LoVo (cell line): ENCODE measurements around the gene PANK2.
A peak's percentile ranks its signal among the peaks of the same experiment; 100 is the strongest.
"Not testable (repeated sequence)": the region's sequence is repeated elsewhere in the genome, so short reads cannot be mapped to it uniquely, and the experiment has no call there.

Source experiments
- DNase-seq: peaks from one replicate; pipeline ENCODE4 v3.0.0-alpha.2; 2016; ENCODE audit warnings: low spot score

The PANK2 gene

DNA sequence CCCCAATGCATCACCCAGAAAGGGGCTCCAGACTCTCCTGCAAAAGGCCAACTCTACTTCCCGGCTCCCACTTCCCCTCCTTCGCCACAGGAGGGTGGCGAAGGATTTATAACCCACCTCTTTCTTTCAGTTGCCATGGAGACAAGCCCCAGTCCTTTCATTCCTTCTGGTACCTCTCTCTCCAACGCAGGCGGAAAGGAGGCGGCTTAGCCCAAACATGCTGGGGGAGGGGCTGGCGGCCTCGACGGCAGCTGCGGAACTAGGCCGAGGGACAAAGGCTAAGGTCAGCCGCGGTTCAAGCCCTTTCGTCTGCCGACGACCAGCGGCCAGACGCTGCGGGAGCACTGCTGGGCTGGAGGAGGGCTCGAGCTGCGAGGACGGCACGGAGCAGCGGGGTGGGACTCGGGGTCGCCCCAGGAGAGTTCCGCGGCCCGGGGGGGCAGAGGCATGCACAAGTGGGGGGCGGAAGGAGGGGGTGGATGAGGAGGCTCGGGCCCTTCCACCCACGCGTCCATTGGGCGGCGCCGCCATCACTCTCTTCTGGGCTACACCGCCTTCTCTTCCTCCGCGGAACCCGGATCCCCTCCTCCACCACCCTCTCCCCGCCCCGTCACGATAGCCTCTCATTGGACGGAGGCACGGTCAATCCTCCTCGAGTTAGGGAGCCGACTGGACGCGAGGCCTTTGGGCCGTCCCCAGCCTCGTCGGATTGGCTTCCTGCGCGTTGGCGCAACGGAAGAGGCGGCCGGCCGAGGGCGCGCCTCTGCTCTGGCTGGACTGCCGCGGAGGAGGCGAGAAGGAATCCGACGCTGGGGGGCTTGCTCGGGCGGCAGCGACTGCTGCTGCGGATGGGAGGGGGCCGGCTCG lies at the start of gene PANK2:
TSS of gene PANK2 (plus strand) at position 766 of the 867 bp plus-strand sequence.
- DNase-seq: peak; percentile 98

- DNase-seq: not testable (repeated sequence)
Observed at GRCh38 chr20:3840201-3840600, 49.0 kb upstream of the PANK2 start.

DNA sequence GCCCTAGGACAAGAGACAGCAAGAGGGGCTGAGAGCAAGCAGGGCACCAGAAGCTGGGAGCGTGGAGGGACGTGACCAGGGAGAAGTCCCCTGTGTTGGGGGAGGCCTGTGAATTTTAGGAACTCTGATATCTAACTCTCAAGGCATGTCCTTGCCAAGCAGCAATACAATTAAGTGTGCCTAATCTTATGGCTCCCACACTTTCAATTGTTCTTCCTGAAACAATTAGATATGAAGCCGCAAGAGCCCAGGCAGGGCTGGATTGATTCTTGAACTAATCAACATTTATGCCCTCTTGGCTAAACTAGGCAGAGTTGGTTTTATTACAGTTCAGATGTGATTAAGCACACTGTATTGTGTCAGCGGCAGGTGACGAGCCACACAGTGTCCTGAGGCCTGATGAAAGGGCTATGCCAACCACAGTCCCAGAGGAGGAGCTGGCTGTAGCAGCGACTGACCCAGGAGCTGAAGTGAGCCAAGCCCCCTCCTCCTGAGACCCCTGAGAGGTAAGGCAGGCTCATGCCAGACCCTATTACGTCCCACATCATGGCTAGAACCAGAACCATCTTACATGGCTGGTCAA lies 46.7 kb upstream of the PANK2 start:
- DNase-seq: no peak

DNA sequence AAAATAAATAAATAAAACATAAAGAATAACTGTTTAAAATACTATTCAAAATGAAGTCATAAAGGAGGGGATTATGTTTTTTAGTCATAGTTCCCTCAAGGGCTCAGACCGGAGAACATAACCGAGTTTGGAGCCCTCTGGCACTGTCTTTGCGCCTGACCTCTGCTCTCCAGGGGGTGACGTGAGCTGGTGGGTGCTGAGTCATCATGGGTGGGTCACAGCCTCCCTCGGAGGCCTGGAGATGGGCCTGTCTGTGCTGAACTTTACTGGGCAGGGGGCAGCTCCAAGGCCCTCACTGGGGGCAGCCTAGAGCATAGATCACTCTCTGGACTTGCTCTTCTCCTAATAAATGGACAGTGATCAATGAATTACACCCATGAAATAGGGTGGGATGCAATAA lies 45.7 kb upstream of the PANK2 start:
- DNase-seq: peak; percentile 52

DNA sequence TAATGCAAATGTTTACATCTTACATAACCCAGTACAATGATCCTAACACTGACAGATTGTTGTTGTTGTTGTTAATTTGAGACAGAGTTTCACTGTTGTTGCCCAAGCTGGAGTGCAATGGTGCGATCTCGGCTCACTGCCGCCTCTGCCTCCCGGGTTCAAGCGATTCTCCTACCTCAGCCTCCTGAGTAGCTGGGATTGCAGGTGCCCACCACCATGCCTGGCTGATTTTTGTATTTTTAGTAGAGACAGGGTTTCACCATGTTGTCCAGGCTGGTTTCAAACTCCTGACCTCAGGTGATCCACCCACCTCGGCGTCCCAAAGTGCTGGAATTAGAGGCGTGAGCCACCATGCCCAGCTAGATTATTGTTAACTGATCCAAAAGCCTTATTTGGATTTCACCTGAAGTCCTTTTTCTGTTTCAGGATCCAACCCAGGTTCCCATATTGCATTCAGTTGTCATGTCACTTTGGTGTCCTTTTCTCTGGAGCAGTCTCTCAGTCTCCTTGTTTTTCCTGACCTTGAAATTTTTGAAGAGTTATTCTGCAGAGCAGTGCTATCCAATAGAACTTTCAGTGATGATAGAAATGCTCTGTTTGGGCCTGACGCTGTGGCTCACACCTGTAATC lies 45.1 kb upstream of the PANK2 start:
- not testable (repeated sequence) for DNase-seq

DNA sequence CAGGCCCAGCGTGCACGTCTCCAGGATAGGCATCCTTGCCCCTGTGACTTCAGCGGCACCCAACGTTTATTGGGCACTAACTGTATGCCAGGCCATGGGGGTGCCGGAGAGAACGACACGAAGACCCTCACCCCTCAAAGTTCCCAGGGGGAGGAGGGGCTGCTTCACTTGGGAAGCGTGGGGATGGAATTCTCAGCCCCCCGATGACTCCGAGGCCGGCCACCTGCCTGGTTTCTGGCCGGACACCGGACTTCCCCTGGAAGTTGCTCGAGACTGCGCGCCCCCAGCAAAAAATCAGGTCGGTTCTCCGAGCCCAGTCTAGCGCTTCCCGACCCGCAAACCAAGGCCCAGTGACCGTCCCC lies 42.8 kb upstream of the PANK2 start:
- DNase-seq: no peak

DNA sequence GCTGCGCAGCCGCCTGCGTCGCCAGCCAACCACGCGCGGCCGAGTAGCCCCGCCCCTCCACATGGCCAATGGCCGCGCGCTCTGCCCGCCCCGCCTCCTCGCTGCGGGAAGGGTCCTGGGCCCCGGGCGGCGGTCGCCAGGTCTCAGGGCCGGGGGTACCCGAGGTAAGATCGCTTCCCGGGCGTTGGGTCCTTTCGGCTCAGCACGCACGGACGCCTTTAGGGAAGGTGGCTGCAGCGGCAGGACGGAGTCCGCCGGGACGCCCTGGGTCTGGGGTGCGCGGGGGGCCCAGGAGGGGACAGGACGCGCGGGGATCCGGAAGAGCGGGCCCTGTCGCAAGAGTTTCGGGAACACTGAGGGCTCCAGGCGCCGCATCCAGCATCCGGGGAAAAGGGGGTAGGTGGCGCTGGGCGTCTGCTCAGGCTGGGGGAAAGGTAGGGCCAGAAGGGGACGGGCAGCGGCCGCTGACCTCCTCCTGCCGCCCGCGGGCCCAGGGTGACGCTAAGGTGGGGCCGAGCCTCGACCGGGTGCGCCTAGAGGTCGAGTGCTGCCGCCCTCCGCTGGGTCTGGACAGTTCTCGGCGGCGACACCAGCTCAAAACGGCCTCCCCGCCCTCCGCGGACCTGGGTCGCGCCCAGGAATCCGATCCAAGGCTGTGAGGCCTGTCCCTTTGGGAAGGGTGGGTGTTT lies 42.3 kb upstream of the PANK2 start, which contains the start of gene MAVS:
TSS of gene MAVS (plus strand) at position 95 of the 689 bp plus-strand sequence. CDS start 7,791 bp downstream, outside the sequence.
- peak; percentile 92 for DNase-seq

- DNase-seq: no peak
Observed at GRCh38 chr20:3847429-3847940, 41.7 kb upstream of the PANK2 start.

DNA sequence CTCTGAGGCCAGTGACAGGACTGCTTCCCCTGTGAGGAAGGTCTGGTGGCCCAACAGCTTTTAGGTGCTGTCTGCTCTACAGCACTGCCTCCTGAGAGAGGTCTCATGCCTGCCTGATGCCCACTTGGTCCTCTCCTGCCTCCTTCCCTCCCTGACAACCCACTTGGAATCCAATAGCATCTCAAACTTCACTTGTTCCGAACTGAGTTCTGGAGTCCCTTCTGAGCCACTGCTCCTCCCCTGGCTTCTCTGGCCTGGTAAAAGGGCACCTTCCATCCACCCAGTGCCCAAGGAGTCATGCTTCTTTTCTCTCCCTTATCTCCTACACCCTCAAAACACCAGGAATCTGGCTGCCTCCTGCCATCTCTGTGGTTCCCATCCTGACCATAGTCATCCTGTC lies 40.6 kb upstream of the PANK2 start:
- DNase-seq: no peak

GRCh38 chr20:3854462-3854871 lies 34.7 kb upstream of the PANK2 start:
- DNase-seq: no peak

GRCh38 chr20:3857405-3857804 lies 31.8 kb upstream of the PANK2 start:
- no peak for DNase-seq

DNA sequence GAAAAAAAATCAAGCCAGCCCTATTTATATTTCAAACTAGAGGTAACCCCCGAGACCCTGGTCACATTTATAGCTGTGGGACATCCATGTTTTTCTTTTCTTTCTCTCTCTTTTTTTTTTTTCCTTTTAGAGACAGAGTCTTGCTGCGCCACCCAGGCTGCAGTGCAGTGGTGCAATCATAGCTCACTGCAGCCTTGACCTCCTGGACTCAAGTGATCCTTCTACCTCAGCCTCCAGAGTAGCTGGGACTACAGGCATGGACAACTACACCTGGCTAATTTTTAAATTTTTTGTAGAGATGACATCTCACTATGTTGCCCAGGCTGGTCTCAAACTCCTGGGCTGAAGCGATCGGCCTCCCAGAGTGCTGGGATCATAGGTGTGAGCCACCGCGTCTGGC lies 30.5 kb upstream of the PANK2 start:
- DNase-seq: no peak

DNA sequence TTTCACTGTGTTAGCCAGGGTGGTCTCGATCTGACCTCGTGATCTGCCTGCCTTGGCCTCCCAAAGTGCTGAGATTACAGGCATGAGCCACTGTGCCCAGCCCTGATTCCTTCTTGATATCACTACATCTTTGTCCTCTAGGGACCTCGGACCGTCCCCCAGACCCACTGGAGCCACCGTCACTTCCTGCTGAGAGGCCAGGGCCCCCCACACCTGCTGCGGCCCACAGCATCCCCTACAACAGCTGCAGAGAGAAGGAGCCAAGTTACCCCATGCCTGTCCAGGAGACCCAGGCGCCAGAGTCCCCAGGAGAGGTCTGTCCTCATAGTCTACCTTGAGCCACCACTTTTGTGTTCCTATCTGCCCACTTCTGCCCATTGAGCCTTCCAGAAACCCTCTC lies 28.0 kb upstream of the PANK2 start:
- DNase-seq: no peak

GRCh38 chr20:3862333-3862732 lies 26.9 kb upstream of the PANK2 start:
- no peak for DNase-seq

DNA sequence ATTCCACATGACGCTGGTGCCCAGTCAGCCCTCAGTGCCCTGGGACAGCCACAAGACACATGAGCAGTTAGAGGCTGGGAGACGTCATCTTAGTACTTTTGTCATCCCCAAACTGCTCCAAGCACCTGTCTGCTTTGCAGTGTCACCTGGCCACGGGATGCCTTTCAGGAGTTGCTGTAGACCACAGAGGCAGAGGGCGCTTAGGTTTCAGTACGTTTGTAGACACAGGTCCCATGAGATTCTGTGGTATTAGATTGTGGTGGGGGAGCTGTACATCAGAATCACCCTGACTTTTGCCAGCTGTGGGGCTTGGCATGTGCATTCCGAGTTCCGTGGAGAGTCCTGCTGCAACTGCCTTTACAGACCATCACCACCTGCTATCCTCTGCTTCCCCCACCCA lies 25.9 kb upstream of the PANK2 start:
- DNase-seq: no peak

DNA sequence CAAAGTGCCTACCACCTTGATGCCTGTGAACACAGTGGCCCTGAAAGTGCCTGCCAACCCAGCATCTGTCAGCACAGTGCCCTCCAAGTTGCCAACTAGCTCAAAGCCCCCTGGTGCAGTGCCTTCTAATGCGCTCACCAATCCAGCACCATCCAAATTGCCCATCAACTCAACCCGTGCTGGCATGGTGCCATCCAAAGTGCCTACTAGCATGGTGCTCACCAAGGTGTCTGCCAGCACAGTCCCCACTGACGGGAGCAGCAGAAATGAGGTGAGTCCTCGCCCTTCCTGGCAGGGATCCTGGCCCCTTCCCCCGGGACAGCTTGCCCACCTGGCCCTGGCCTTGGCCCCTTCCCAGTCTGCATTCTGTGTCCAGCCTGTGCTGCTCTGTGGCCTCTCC lies 24.7 kb upstream of the PANK2 start:
- no peak for DNase-seq

DNA sequence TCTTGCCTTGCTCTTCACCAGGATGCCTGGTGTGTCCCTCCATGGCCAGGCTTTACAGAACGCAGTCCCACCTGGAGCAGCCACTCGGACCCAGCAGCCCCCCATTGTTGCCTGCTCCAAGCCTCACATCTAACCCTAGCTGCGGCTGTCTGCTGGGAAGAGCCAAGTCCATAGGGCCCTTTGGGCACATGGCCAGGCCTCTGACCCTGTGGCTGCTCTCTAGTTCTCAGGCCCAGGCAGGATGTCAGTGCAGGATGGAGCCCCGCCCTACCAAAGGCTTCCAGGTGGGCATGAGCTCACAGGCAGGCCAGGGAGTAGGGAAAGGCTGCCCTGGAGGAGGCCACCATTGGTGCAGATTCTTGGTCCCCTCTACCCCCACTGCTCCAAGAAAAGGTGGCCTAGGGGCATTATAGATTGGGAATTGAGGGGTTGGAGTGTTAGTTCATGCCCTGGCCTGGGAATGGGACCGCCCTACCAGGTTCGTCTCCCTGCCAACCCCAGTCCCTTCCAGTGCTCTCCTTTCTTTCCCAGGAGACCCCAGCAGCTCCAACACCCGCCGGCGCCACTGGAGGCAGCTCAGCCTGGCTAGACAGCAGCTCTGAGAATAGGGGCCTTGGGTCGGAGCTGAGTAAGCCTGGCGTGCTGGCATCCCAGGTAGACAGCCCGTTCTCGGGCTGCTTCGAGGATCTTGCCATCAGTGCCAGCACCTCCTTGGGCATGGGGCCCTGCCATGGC lies 23.9 kb upstream of the PANK2 start:
- no peak for DNase-seq

DNA sequence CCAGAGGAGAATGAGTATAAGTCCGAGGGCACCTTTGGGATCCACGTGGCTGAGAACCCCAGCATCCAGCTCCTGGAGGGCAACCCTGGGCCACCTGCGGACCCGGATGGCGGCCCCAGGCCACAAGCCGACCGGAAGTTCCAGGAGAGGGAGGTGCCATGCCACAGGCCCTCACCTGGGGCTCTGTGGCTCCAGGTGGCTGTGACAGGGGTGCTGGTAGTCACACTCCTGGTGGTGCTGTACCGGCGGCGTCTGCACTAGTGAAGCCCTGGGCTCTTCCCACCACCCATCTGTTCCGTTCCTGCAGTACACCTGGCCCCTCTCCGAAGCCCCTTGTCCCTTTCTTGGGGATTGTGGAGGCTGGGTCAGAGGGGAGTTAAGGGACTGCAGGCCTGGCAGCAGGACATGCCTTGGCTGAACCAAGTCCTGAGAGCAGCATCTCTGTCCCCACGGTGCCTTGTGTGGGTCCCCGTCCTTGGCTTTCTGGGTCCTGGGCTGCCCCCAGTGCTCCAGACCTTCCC lies 23.2 kb upstream of the PANK2 start:
- no peak for DNase-seq

- DNase-seq: no peak
Observed at GRCh38 chr20:3866464-3866863, 22.7 kb upstream of the PANK2 start.

GRCh38 chr20:3867802-3868201 lies 21.4 kb upstream of the PANK2 start:
- no peak for DNase-seq
